ENCODE results near the gene NBAS. TPM values are rescaled to one million over a fixed set of nuclear protein-coding genes. Genes with fewer than 3 reads are reported as not detected.

Gene NBAS
- total and polyA plus RNA-seq, 7 donors = 19.5 to 52.8 (median 27.0) TPM

- Histone ChIP-seq H3K27me3 (ENCODE audit: insufficient read depth in 3 of 3, low read length in 2 of 3) (no peaks in the 10 kb centered on the region), H3K27ac (no peak overlapping the region), H3K4me3 (no peak overlapping the region), H3K9me3 (no peaks in the 10 kb centered on the region), H3K36me3 (ENCODE audit: insufficient read depth in 1 of 2, low read depth in 1 of 2) (peaks cover 8 to 20% of the 10 kb centered on the region in 2 donors), H3K4me1 (no peaks in the 10 kb centered on the region)
- 85 to 95% (median 88%) methylated on average over 6 of the region's 6 CpGs for WGBS, 3 donors
- TF ChIP-seq, protein P1, sequence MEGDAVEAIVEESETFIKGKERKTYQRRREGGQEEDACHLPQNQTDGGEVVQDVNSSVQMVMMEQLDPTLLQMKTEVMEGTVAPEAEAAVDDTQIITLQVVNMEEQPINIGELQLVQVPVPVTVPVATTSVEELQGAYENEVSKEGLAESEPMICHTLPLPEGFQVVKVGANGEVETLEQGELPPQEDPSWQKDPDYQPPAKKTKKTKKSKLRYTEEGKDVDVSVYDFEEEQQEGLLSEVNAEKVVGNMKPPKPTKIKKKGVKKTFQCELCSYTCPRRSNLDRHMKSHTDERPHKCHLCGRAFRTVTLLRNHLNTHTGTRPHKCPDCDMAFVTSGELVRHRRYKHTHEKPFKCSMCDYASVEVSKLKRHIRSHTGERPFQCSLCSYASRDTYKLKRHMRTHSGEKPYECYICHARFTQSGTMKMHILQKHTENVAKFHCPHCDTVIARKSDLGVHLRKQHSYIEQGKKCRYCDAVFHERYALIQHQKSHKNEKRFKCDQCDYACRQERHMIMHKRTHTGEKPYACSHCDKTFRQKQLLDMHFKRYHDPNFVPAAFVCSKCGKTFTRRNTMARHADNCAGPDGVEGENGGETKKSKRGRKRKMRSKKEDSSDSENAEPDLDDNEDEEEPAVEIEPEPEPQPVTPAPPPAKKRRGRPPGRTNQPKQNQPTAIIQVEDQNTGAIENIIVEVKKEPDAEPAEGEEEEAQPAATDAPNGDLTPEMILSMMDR (IDR thresholded peaks at IDR 0.05) = no peak
- ATAC-seq (no peak), DNase-seq (no peak)
- intact Hi-C loops (cut with DNase I) = no loop called here
Observed at GRCh38 chr2:15177103-15177502, 384.0 kb downstream of the NBAS start.

- TF ChIP-seq, protein P1 (IDR thresholded peaks at IDR 0.05) = no peak
- Histone ChIP-seq H3K4me1 (no peaks in the 10 kb centered on the region), H3K36me3 (ENCODE audit: insufficient read depth in 1 of 2, low read depth in 1 of 2) (peaks cover 8 to 20% of the 10 kb centered on the region in 2 donors), H3K9me3 (no peaks in the 10 kb centered on the region), H3K27me3 (ENCODE audit: insufficient read depth in 3 of 3, low read length in 2 of 3) (no peaks in the 10 kb centered on the region), H3K4me3 (no peak overlapping the region), H3K27ac (no peak overlapping the region)
- intact Hi-C loops (cut with DNase I) = no loop called here
- DNase-seq (no peak), ATAC-seq (no peak)
- WGBS, 3 donors = 95 to 97% (median 96%) methylated on average over 1 of the region's 1 CpG
Observed at GRCh38 chr2:15176604-15177003, 384.5 kb downstream of the NBAS start.

- no peaks in the 10 kb centered on the region for H3K9me3 ChIP-seq
- H3K4me3 ChIP-seq = no peak overlapping the region
- DNase-seq (no peak), ATAC-seq (no peak)
- intact Hi-C loops (cut with DNase I) = no loop called here
- H3K36me3 ChIP-seq (ENCODE audit: insufficient read depth in 1 of 2, low read depth in 1 of 2) = peaks cover 8 to 20% of the 10 kb centered on the region in 2 donors
- H3K27me3 ChIP-seq (ENCODE audit: insufficient read depth in 3 of 3, low read length in 2 of 3) = no peaks in the 10 kb centered on the region
- 98 to 100% (median 100%) methylated on average over 2 of the region's 2 CpGs for WGBS, 3 donors
- no peaks in the 10 kb centered on the region for H3K4me1 ChIP-seq
- H3K27ac ChIP-seq = no peak overlapping the region
- TF ChIP-seq, protein P1 (IDR thresholded peaks at IDR 0.05) = no peak
Observed at GRCh38 chr2:15174567-15174966, 386.6 kb downstream of the NBAS start.

GRCh38 chr2:15173501-15173900 lies 387.6 kb downstream of the NBAS start:
- H3K4me3 ChIP-seq = no peak overlapping the region
- no peak for ATAC-seq
- no peaks in the 10 kb centered on the region for H3K4me1 ChIP-seq
- no peaks in the 10 kb centered on the region for H3K27me3 ChIP-seq (ENCODE audit: insufficient read depth in 3 of 3, low read length in 2 of 3)
- intact Hi-C loops (cut with DNase I) = no loop called here
- H3K9me3 ChIP-seq = no peaks in the 10 kb centered on the region
- peaks cover 8 to 14% of the 10 kb centered on the region in 2 donors for H3K36me3 ChIP-seq (ENCODE audit: insufficient read depth in 1 of 2, low read depth in 1 of 2)
- H3K27ac ChIP-seq = no peak overlapping the region
- WGBS, 3 donors = 85 to 92% (median 87%) methylated on average over 8 of the region's 8 CpGs
- TF ChIP-seq, protein P1 (IDR thresholded peaks at IDR 0.05) = no peak
- DNase-seq = no peak

DNA sequence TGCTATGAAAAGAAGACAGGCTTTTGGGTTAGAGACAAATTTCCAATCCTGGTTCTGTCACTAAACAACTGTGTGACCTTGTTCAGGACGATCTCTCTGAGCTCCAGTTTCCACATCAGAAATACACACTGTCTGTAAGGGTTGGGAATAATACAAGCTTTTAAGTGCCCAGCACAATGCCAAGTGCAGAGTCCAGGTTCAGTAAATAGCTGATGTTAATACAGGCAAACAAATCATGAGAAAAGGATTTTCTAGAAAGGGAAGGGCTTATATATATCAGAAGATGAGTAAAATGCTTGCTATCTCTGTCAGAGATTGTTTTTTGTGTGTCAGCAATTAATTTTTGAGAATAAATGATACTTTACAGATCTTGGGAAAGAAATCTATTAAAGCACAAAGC lies 388.3 kb downstream of the NBAS start:
- H3K4me1 ChIP-seq = no peaks in the 10 kb centered on the region
- H3K36me3 ChIP-seq (ENCODE audit: insufficient read depth in 1 of 2, low read depth in 1 of 2) = peaks cover 4 to 11% of the 10 kb centered on the region in 2 donors
- DNase-seq = no peak
- TF ChIP-seq, protein P1 (IDR thresholded peaks at IDR 0.05) = no peak
- no peak overlapping the region for H3K4me3 ChIP-seq
- 24 to 37% (median 35%) methylated on average over 1 of the region's 1 CpG for WGBS, 3 donors
- intact Hi-C loops (cut with DNase I) = no loop called here
- ATAC-seq = no peak
- no peaks in the 10 kb centered on the region for H3K27me3 ChIP-seq (ENCODE audit: insufficient read depth in 3 of 3, low read length in 2 of 3)
- no peak overlapping the region for H3K27ac ChIP-seq
- H3K9me3 ChIP-seq = no peaks in the 10 kb centered on the region

Measured in psoas muscle (tissue), 8 donors.